Endometrial microvascular endothelial cells (primary cell): Measurements from ENCODE around the gene FBXO28. TPM values are rescaled to one million over a fixed set of nuclear protein-coding genes. Genes with fewer than 3 reads are reported as not detected.

ENCODE experiments used
- in situ Hi-C: cut with HindIII; loops from 2 replicates; pipeline ENCODE4 v1.10.0; 2017; ENCODE audit warnings: low sequenced_read_pairs, low pct_unique_long_range_greater_than_20kb; ENCODE audit errors: inconsistent ontology term
- total RNA-seq: library from RNA; depleted of rRNA; stranded (reverse); fragments of >200 nt; gene quantifications from one replicate; pipeline ENCODE4 v1.2.3, GENCODE V29; 2015; ENCODE audit errors: inconsistent ontology term

The FBXO28 gene
- total RNA-seq, 1 donor from 2014 or later: 40.0 TPM

DNA sequence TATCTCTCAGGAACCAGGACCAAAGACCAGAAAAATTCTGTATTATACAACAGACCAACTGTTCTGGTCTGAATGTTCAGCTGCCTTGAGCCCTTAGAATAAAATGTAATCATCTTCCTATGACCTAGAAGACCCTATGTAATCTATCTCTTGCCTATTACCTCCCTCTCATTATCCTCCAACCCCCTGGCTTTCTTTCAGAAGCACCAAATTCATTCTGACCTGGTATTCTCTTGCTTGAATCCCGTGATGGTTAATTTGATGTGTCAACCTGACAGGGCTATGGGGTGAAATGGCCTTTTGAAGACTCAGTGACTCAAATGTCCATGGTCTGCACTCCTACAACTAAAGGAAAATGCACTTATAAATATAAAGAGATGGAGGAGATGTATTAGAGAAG lies 21.8 kb upstream of the FBXO28 start:
- in situ Hi-C loops: no loop called here

DNA sequence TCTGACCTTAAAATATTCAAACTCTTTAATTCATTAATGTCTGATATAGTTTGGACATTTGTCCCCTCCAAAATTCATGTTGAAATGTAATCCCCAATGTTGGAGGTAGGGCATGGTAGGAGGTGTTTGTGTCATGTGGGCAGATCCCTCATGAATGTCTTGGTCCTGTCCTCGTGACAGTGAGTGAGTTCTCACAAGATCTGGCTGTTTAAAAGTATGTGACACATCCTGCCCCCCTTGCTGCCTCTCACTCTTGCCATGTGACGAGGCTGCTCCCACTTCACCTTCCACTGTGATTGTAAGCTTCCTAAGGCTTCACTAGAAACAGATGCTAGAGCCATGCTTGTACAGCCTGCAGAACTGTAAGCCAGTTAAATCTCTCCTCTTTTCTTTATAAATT lies 21.3 kb upstream of the FBXO28 start:
- in situ Hi-C loops: no loop called here

DNA sequence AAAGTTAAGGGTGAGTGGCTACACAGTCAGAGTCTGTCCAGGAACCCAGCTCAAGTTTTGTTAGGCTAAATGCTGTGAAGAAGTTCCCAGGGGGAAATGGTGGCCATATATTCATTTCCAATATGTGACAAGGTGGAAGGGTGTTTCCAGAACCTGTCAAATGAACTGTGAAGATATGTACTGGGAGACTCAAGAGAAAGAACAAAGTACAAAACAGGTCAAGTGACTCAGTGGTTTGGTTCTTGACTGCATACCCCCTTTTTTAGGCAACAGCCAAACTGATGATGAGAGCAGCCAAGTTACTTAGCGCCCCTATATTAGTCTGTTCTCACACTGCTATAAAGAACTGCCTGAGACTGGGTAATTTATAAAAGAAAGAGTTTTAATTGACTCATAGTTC lies 18.6 kb upstream of the FBXO28 start:
- in situ Hi-C loops: no loop called here

DNA sequence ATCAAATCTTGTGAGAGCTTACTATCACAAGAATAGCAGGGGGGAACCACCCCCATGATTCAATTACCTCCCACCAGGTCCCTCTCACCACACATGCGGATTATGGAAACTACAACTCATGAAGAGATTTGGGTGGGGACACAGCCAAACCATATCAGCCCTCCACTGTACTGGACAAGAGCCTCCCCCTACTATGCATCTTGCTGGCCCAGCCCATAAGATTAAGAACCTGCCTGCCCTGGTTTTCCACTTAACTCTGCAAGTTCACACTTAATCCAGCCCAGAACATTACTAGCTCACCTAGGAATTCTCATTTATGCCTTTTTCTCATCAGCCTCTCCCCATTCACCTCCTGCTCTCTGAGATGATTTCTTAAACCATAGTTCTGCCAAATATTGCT lies 18.0 kb upstream of the FBXO28 start:
- in situ Hi-C loops: no loop called here

DNA sequence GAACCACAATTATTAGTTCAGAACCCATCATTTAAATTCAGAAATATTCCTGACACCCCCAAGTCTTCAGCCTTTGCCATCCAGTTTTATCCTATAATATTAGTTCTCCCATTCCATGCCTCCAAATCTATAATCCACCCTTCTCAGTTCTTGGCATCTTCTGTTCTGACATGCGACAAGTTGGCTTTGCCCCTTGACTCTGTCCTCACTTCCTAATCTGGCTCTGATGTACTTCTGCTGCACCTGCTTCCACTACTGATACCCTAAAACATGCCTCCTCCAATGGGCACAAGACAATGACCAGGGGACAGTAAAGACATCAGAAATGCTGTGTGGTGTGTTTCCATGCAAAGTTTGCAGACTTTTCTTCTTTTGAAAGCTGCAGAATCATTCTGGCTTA lies 17.1 kb upstream of the FBXO28 start:
- in situ Hi-C loops: no loop called here

DNA sequence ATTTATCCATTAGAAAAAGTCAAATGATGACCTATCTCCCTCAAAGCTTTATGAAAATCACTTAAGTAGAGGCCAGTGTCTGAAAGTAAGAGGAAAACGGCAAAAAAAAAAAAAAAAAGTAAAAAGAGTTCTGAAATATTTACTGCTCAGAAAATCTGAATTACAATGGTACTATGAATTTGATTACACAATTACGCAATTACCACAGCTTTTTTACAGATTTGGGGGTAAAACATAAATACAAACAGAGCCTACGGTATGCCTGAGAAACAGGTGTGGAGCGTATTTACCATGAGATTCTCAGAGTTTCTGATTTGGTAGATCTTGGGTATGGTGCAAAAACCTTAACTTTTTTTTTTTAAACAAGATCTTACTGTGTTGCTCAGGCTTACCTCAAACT lies 15.9 kb upstream of the FBXO28 start:
- in situ Hi-C loops: no loop called here

DNA sequence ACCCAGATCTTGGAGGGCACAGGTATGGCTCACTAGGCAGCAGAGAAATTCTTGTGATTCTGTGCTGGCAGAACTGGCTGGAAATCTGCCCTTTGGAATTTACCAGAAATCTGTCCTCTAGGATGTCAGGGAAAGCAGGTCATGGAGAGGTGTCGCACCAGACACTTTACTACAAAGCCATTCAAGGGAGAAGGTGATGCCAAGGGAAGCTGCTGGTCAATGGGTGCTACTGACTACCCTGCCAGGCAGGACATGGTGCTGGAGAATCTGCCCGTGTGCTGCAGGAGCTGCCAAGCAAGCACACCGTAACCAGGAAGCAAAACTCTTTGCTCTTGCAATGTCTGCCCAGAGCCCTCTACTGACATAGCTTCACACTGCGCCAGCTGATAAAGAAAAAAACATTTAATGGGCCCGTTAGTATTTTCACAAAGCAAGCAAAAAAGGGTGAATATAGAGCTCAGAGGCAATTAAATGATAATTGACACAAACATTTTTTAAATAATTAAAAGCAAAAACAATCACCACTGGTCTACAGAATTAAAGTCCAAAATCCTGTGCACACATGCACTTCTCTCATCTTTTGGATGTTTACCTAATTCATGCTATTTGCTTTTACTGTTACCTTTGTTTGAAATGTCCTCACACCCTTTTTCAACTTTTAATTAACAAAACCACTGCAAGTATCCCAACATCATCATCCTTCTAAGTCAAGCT lies 7.2 kb upstream of the FBXO28 start:
- in situ Hi-C loops: no loop called here

DNA sequence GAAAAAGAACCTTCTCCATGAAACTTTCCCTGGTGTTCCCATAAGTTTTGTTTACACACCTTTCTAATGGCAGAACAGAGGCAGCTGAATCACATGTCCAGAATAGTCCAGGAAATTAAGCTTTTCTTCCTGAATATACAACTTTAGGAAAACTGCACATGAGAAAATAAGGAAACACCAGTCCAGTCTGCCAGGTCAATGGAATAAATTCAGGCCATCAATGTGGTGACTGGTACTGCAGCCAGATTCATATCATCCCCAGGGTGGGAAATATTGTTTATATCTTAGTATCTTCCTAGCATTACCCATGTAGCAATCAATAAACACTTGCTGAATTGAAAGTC lies 6.7 kb upstream of the FBXO28 start:
- in situ Hi-C loops: no loop called here

DNA sequence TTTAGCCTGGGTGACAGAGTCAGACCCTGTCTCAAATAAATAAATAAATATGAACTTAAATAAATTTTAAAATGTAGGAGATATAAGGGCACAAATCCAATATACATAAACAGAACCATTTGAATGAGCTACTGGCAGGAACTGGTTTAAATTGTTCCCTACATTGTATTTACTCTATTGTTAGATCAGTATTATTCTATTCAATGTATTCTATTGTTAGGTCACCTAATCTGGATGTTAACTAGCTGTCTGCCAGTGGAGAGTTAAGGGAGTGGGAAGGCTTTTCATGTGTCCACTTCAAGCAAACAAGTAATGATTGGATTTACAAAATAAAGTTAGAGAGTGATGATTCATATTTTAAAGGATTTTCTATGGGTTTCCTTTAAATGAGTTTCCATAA lies 4.9 kb upstream of the FBXO28 start:
- in situ Hi-C loops: no loop called here

DNA sequence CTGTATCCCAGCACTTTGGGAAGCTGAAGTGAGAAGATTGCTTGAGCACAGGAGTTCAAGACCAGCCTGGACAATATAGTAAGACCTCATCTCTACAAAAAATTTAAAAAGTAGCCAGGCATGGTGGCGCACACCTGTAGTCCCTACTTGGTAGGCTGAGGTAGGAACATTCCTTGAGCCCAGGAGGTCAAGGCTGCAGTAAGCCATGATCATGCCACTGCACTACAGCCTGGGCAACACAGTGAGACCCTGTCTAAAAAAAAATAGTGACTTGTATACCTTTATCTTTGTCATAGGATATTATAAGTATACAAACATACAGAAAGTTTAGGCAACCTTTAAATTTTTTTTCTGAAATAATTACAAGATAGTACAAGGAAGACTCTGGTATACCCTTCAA lies 3.9 kb upstream of the FBXO28 start:
- in situ Hi-C loops: no loop called here

DNA sequence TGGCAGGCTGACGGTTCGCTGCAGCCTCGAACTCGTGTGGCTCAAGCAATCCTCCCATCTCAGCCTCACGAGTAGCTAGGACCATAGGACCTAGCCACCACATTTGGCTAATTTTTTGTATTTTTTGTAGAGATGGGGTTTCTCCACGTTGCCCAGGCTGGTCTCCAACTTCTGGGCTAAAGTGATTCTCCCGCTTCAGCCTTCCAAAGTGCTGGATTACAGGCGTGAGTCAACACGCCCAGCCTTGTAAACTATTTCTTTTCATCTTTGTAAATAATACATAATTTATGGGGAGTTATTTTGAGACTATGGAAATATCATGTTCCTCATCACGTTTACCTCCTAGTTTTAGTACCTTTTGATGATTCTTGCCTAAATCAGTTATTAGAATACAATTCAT lies 906 bp upstream of the FBXO28 start:
- in situ Hi-C loops: no loop called here

DNA sequence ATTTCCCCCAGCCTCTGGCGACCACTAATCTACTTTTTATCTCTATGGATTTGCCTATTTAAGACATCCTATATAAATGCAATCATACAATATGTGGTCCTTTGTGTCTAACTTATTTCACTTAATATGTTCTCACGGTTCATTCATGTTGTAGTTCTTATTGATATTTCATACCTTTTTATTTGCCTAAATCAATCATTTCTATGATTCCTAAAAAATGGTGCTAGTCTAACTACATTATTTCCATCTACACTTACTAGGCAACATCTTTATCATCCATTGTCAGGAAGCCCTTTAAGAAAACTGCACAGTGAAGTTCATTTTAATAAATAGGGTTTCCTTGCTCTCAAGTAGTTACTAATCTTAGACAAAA lies 380 bp upstream of the FBXO28 start:
- in situ Hi-C loops: no loop called here

DNA sequence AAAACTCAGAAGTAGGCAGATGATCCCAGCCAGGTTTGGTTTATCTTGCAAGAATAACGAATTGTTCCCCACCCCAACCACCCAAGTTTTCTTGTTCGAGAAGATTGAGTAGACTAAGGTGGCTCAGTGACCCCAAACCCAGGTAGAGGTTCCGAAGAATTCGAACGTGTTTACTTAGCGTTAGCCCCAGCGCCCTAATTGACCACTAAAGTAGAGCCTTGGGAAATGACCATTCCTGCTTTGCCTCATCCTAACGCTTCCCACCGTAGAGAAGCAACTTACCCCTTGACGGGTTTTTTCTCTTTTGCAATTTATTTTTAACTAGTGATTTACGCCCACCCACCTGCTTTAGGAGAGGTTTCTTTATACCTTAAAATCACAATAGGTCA lies 870 bp downstream of the FBXO28 start:
- in situ Hi-C loops: no loop called here

DNA sequence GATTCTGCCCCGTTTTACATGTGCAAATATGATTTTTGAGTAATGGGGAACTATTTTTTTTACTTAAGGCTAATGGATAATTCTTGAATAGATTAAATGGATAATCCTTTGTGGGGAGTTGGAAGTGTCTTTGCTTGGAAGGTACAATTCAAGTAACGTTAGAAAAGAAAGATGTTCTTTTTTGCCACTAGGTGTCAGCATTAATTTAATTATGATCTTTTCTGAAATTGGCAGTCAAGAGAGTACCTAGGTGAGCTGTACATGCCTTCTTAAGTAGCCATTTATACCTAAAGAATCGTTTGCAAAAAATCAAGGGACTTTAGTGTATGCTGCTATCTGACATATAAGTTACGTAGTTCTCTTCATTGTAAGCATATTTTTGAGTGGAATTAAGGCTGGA lies 2.2 kb downstream of the FBXO28 start:
- in situ Hi-C loops: no loop called here

DNA sequence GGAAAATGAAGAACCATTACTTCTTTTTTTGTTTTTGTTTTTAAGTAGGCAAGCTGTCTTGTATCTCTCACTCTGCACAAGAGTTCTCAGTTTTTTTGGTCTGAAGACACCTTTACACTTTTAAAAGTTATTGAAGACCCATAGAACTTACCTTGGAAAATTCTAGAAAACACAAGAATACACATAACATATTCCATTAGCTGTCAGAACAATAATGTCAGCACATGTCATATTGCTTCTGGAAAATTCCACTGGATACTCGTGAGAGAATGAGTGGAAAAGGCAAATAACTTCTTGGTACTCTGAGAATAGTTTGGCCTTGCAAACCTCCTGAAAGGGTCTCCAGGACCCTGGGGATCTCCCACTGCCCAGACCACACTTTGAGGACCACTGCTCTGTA lies 4.8 kb downstream of the FBXO28 start:
- in situ Hi-C loops: no loop called here

DNA sequence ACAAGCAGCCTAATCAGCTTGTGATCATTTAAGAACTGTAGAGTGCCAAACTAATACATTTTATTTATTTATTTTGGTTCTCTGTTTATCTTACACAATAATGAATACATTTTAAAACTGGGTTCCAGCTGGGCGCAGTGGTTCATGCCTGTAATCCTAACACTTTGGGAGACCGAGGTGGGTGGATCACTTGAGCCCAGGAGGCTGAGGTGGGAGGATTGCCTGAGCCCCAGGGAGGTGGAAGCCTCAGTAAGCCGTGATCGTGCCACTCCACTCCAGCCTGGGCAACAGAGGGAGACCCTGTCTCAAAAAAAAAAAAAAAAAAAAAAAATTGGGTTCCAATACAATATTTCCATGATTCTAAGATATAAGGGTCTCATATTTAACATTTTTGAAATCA lies 9.2 kb downstream of the FBXO28 start:
- in situ Hi-C loops: no loop called here

DNA sequence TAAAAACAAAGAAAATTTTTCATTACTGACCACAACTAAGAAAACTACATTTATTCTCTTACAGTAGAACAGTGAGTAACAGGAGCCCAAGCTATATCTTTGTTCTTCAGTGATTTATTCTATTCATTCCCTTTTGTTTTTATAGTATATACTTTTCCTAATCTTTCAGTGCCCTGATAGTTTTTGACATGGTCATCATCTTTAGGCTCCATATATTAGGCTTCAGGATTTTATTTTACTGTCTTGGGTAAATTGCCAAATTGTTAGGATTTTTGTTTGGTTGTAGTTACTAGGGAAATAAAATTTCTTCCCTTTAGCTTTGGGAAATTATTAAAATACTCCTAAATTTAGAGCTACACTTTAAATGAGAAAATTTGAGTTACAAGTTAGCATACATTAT lies 10.3 kb downstream of the FBXO28 start:
- in situ Hi-C loops: no loop called here

DNA sequence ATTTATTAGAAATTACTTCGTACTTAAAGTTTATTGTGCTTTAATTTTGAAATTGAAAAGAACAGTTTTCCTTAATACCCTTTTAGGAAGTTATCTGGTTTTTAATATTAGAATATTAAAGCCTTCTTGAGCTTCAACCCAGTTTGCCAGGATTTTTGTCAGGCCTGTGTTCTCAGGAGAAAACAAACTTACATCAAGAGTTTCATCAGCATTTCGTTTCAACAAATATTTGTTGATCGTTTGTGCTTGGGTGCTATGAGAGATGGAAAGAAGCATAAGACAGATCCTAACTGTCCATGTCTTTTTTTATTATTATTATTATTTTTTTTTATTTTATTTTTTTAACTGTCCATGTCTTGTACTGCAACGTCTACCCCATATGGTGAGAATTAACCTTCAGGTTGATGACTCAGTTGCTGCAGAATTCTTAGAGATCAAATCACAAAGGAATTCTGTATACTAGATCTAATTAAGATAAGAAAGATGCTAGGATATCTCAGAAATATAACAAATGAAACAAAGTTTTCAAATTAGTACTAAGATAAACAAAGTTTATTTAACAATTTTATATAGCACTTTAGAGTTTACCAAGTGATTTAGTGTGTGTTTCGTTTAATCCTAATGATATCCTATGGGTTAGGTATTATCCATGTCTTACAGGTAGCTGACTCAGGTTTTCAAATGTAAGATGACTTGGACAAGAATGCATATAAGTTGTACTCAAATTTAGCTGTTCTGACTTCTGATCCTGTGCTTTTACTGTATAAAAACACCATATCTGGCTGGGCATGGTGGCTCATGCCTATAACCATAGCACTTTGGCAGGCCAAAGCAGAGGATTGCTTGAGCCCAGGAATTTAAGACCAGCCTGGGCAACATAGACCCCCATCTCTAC lies 14.3 kb downstream of the FBXO28 start:
- in situ Hi-C loops: no loop called here

DNA sequence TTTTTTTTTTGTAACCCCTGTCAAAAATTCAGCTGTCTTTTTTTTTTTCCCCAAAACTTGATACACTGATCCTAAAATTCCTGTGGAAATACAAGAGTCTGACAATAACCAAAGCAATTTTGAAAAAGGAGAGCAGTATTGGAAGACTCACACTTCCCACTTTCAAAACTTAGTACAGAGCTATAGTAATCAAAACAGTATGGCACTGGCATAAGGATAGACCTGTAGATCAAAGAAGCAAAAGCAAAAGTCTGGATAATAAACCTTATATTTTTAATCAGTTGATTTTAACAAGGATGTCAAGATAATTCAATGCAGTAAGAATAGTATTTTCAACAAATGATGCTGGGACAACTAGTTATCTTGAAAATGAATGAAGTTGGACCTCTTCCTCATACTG lies 17.3 kb downstream of the FBXO28 start:
- in situ Hi-C loops: no loop called here

DNA sequence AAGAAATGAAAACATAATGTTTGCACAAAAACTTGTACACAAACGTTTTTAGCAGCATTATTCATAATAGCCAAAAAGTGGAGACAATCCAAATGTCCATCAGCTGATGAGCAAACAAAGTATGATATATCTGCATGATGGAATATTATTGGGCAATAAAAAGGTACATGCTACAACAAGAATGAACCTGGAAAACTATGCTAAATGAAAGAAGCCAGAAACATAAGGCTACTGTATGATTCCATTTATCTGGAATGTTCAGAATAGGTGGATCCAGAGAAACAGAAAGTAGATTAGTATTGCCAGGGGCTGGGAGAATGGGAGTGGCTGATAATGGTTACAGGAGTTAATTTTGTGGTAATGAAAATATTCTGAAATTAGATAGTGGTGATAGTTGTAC lies 19.0 kb downstream of the FBXO28 start:
- in situ Hi-C loops: no loop called here
